WI38 (cell line): ENCODE data around the gene PRTG.
A peak's percentile ranks its signal among the peaks of the same experiment; 100 is the strongest.

ENCODE experiments used
- H3K4me3 ChIP-seq: 2 replicates; pipeline ENCODE4 v1.5.1; 2011; ENCODE audit warnings: low read depth, mild to moderate bottlenecking, control low read depth, low read length
- CTCF ChIP-seq: IDR thresholded peaks from 2 replicates; pipeline ENCODE4 v1.5.1; 2012; ENCODE audit warnings: low read depth, mild to moderate bottlenecking, control low read depth, low read length

Gene PRTG

GRCh38 chr15:55741833-55742497 lies 987 bp downstream of the PRTG start:
- TF ChIP-seq CTCF = no peak
- H3K4me3 ChIP-seq = peak overlapping the region; percentile 71

GRCh38 chr15:55740981-55741832 lies 1.7 kb downstream of the PRTG start:
- TF ChIP-seq CTCF = no peak
- H3K4me3 ChIP-seq = no peak overlapping the region; the same call in 1 of the 2 replicates

- H3K4me3 ChIP-seq = no peak overlapping the region
- TF ChIP-seq CTCF = no peak
These were observed 2.5 kb downstream of the PRTG start for GRCh38 chr15:55740359-55740878.

GRCh38 chr15:55739641-55740040 lies 3.3 kb downstream of the PRTG start:
- no peak for TF ChIP-seq CTCF
- no peak overlapping the region for H3K4me3 ChIP-seq

GRCh38 chr15:55738715-55739114 lies 4.2 kb downstream of the PRTG start:
- no peak overlapping the region for H3K4me3 ChIP-seq
- TF ChIP-seq CTCF = no peak

GRCh38 chr15:55737373-55737772 lies 5.6 kb downstream of the PRTG start:
- H3K4me3 ChIP-seq = no peak overlapping the region

More at GRCh38 chr15:55737373-55737772, 5.6 kb downstream of the PRTG start:
- TF ChIP-seq CTCF = no peak
